HCT116 (cell line): Measurements from ENCODE around the gene CSAD. TPM values are rescaled to one million over a fixed set of nuclear protein-coding genes. Genes with fewer than 3 reads are reported as not detected.
"Not testable (repeated sequence)": the region's sequence is repeated elsewhere in the genome, so short reads cannot be mapped to it uniquely, and the experiment has no call there.

Experiments
- ATAC-seq: fragments of 200-7000 bp; cut with Tn5 transposase; 2 replicates; pipeline ENCODE4 v1.9.1; 2020; ENCODE audit warnings: mild to moderate bottlenecking, moderate library complexity
- BruUV-seq: library from RNA; stranded (reverse); fragments of 400-500 nt; replicated peaks from 2 replicates; lab custom pipeline; 2021; lab: Mats Ljungman, UMichigan
- CTCF ChIA-PET: fragments of 300-600 bp; sonication (Branson Sonifier 250); formaldehyde crosslinking; loops from one replicate; lab custom pipeline; 2021; ENCODE audit warnings: antibody characterized with exemption; lab: Charles Lee
- POLR2A ChIA-PET: fragments of 300-600, 350-600 bp; sonication (Branson Sonifier 250); formaldehyde crosslinking; loops from one replicate; lab custom pipeline; 2021; ENCODE audit warnings: antibody characterized with exemption; lab: Charles Lee
- RAD21 ChIA-PET, 2 experiments: fragments of 300-600 bp; sonication (Branson Sonifier 250); formaldehyde crosslinking; loops; one replicate each; lab custom pipeline; 2023; ENCODE audit warnings: low total read pairs in 2 of 2; ENCODE audit not compliant: uncharacterized antibody in 2 of 2, unreplicated experiment in 2 of 2, low non-redundant PET in 1 of 2; lab: Charles Lee
- DNase-seq: peaks from one replicate; pipeline ENCODE4 v3.0.0-alpha.2; 2010; ENCODE audit warnings: low read depth, low spot score
- H2AFZ ChIP-seq: fragments of 200-600 bp; shearing (Covaris generic), sonication (generic); 2 replicates; pipeline ENCODE4 v1.6.1; 2017; ENCODE audit warnings: low read depth, mixed run types, mixed read lengths, antibody characterized with exemption, low read length; ENCODE audit not compliant: poor library complexity, severe bottlenecking
- H3K27ac ChIP-seq: 2 replicates; pipeline ENCODE4 v1.5.1; 2012; ENCODE audit warnings: low read depth, low read length
- H3K27me3 ChIP-seq: fragments of 200-600 bp; sonication (generic); 2 replicates; pipeline ENCODE4 v1.6.1; 2016; ENCODE audit warnings: mixed run types, low read length, mixed read lengths; ENCODE audit not compliant: insufficient read depth
- H3K36me3 ChIP-seq, 2 experiments: fragments of 200-500 bp in 1 of 2; fragments of 200-600 bp in 1 of 2; sonication (Bioruptor generic) in 1 of 2; sonication (generic) in 1 of 2; 2 replicates each; pipeline versions ENCODE4 v1.5.1 to v1.6.1; 2014 to 2016; ENCODE audit warnings: low read length in 2 of 2, inconsistent platforms in 1 of 2, mixed read lengths in 1 of 2, mixed run types in 1 of 2; ENCODE audit not compliant: insufficient read depth in 2 of 2, control insufficient read depth in 1 of 2
- H3K4me1 ChIP-seq, 2 experiments: fragments of 200-600 bp in 1 of 2; sonication (generic) in 1 of 2; 2 replicates each; pipeline versions ENCODE4 v1.5.1 to v1.6.1; 2012 to 2017; ENCODE audit warnings: low read length in 2 of 2, inconsistent platforms in 1 of 2, mild to moderate bottlenecking in 1 of 2, mixed read lengths in 1 of 2, mixed run types in 1 of 2, moderate library complexity in 1 of 2; ENCODE audit not compliant: insufficient read depth in 2 of 2, control insufficient read depth in 1 of 2
- H3K4me2 ChIP-seq: fragments of 200-600 bp; sonication (generic); 2 replicates; pipeline ENCODE4 v1.6.1; 2017; ENCODE audit warnings: mixed run types, low read length, mixed read lengths
- H3K4me3 ChIP-seq, 2 experiments: fragments of 200-600 bp in 1 of 2; sonication (generic) in 1 of 2; replicated peaks in 1 of 2; 2 replicates each; pipeline ENCODE4 v1.5.1; 2011 to 2016; ENCODE audit warnings: low read length in 2 of 2, control low read depth in 1 of 2, low read depth in 1 of 2, mild to moderate bottlenecking in 1 of 2, mixed read lengths in 1 of 2, mixed run types in 1 of 2
- H3K79me2 ChIP-seq: fragments of 200-600 bp; sonication (generic); 2 replicates; pipeline ENCODE4 v1.6.1; 2017; ENCODE audit warnings: mild to moderate bottlenecking, mixed run types, low read length, moderate library complexity, mixed read lengths; ENCODE audit not compliant: insufficient read depth
- H3K9ac ChIP-seq: fragments of 200-600 bp; sonication (generic); 2 replicates; pipeline ENCODE4 v1.6.1; 2016; ENCODE audit warnings: low read length, mixed read lengths
- H3K9me2 ChIP-seq: fragments of 200-600 bp; sonication (generic), shearing (Covaris generic); 2 replicates; pipeline ENCODE4 v1.6.1; 2017; ENCODE audit warnings: mixed run types, mild to moderate bottlenecking, moderate library complexity; ENCODE audit not compliant: insufficient read depth
- H3K9me3 ChIP-seq, 2 experiments: fragments of 200-500 bp in 1 of 2; fragments of 200-600 bp in 1 of 2; sonication (Bioruptor generic) in 1 of 2; sonication (generic) in 1 of 2; 2 replicates each; pipeline ENCODE4 v1.6.1; 2014 to 2017; ENCODE audit warnings: low read length in 2 of 2, mixed read lengths in 2 of 2, inconsistent platforms in 1 of 2, low read depth in 1 of 2, mild to moderate bottlenecking in 1 of 2, mixed run types in 1 of 2, moderate library complexity in 1 of 2; ENCODE audit not compliant: control insufficient read depth in 1 of 2, insufficient read depth in 1 of 2
- H4K20me1 ChIP-seq: fragments of 200-600 bp; sonication (generic), shearing (Covaris generic); 2 replicates; pipeline ENCODE4 v1.6.1; 2017; ENCODE audit warnings: mixed run types, mild to moderate bottlenecking, moderate library complexity; ENCODE audit not compliant: insufficient read depth
- intact Hi-C: fragments of 100-400 bp; cut with micrococcal nuclease; formaldehyde crosslinking; loops from 2 replicates; pipeline ENCODE4 v1.10.0; 2022
- total RNA-seq: library from RNA; stranded (reverse); gene quantifications from one replicate; pipeline ENCODE4 v1.2.1, GENCODE V29; 2021; ENCODE audit not compliant: unreplicated experiment
- TF ChIP-seq, protein P1 (sequence below): IDR thresholded peaks from 2 replicates; pipeline ENCODE4 v1.6.1; 2012; ENCODE audit warnings: low read depth

CSAD gene
- total RNA-seq, 1 experiment from 2014 or later: 20.3 TPM

DNA sequence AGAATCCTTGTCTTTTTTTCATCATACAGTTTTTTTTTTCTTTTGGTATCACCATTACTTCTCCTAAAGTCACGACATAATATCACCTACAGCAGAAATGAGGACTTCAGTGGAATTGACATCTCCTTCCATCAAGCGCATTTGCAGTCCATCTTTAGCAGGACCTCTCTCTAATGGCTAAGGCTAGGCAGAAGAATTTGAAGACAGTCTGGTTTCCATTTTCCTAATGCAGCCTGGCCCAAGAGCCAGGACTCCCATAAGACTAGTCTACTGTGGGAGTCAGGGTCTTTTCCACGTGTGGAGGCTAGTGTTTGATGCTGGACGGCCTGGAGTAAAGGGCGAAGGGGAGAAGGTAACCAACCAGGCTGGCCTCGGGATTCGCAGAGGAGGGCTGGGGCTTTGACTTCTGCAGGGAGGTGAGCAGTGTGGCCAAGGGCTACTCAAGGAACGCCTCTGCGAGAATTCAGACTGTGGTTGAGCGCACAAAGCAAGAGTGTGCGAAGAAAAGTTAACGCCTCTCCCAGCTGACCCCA lies 972 bp downstream of the CSAD start (continued):
- TF ChIP-seq, protein P1, sequence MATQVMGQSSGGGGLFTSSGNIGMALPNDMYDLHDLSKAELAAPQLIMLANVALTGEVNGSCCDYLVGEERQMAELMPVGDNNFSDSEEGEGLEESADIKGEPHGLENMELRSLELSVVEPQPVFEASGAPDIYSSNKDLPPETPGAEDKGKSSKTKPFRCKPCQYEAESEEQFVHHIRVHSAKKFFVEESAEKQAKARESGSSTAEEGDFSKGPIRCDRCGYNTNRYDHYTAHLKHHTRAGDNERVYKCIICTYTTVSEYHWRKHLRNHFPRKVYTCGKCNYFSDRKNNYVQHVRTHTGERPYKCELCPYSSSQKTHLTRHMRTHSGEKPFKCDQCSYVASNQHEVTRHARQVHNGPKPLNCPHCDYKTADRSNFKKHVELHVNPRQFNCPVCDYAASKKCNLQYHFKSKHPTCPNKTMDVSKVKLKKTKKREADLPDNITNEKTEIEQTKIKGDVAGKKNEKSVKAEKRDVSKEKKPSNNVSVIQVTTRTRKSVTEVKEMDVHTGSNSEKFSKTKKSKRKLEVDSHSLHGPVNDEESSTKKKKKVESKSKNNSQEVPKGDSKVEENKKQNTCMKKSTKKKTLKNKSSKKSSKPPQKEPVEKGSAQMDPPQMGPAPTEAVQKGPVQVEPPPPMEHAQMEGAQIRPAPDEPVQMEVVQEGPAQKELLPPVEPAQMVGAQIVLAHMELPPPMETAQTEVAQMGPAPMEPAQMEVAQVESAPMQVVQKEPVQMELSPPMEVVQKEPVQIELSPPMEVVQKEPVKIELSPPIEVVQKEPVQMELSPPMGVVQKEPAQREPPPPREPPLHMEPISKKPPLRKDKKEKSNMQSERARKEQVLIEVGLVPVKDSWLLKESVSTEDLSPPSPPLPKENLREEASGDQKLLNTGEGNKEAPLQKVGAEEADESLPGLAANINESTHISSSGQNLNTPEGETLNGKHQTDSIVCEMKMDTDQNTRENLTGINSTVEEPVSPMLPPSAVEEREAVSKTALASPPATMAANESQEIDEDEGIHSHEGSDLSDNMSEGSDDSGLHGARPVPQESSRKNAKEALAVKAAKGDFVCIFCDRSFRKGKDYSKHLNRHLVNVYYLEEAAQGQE: no peak

DNA sequence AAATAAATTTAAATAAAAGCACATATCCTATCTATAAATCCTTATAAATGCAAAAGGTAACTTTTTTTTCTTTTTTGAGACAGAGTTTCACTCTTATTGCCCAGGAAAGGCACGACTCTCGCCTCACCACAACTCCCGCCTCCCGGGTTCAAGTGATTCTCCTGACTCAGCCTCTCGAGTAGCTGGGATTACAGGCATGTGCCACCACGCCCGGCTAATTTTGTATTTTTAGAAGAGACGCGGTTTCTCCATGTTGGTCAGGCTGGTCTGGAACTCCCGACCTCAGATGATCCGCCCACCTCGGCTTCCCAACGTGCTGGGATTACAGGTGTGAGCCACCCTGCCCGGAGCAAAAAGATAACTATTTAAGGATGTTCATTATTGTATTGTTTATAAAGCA lies 1.9 kb downstream of the CSAD start:
- not testable (repeated sequence) for H4K20me1 ChIP-seq

DNA sequence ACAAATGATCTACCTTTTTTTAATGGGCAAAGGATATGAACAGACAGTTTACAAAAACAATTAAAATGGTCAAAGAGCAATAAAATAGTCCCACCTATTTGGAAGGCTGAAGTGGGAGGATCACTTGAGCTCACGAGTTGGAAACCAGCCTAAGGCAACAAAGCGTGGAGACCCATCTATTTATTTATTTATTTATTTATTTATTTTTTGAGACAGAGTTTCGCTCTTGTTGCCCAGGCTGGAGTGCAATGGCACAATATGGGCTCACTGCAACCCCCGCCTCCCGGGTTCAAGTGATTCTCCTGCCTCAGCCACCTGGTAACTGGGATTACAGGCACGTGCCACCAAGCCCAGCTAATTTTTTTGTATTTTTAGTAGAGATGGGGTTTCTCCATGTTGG lies 3.3 kb downstream of the CSAD start:
- RAD21 ChIA-PET, H3K4me2 ChIP-seq, ATAC-seq, H3K9me2 ChIP-seq, H4K20me1 ChIP-seq, H3K9ac ChIP-seq, CTCF ChIA-PET, H3K27ac ChIP-seq, BruUV-seq, H3K27me3 ChIP-seq, H3K4me3 ChIP-seq, DNase-seq, H3K9me3 ChIP-seq, POLR2A ChIA-PET, intact Hi-C loops, H3K36me3 ChIP-seq, H2AFZ ChIP-seq: not testable (repeated sequence)
- peaks cover 15% of the 10 kb centered on the region for H3K79me2 ChIP-seq
- H3K4me1 ChIP-seq: peaks cover 21 to 50% of the 10 kb centered on the region in 2 experiments

More for the DNA sequence above, 1.9 kb downstream of the CSAD start:
- ATAC-seq, DNase-seq, H3K9me2 ChIP-seq, H3K27ac ChIP-seq, intact Hi-C loops, H3K4me3 ChIP-seq, H3K9ac ChIP-seq, RAD21 ChIA-PET, BruUV-seq, H2AFZ ChIP-seq, H3K27me3 ChIP-seq, H3K9me3 ChIP-seq: not testable (repeated sequence)
- ChIA-PET POLR2A (interaction anchor here (0.7 kb wide), 1 partner anchor 900 kb away, joined by 4 read pairs; no protein-coding TSS in a partner anchor), CTCF (interaction anchor here (1.1 to 2.9 kb wide), 2 partner anchors 11 to 113 kb away, joined by 3 to 13 read pairs; no protein-coding TSS in a partner anchor)
- Histone ChIP-seq H3K4me2 (peak overlapping the region; percentile 92), H3K79me2 (peaks cover 29% of the 10 kb centered on the region), H3K36me3 (peaks cover 15 to 17% of the 10 kb centered on the region in 2 experiments; a peak in 3 of 4 replicates), H3K4me1 (peaks cover 21 to 40% of the 10 kb centered on the region in 2 experiments)
